Hepatocyte (in vitro differentiated cells): ENCODE results near the gene SNAPIN. TPM values are rescaled to one million over a fixed set of nuclear protein-coding genes. Genes with fewer than 3 reads are reported as not detected.
"Not testable (repeated sequence)": the region's sequence is repeated elsewhere in the genome, so short reads cannot be mapped to it uniquely, and the experiment has no call there.

ENCODE experiments used
- DNase-seq: peaks from one replicate; pipeline ENCODE4 v3.0.0-alpha.2; 2016; ENCODE audit warnings: low spot score
- H2AFZ ChIP-seq: fragments of 200-600 bp; sonication (generic); 2 replicates; pipeline ENCODE4 v1.6.0; 2016; ENCODE audit warnings: antibody characterized with exemption, mild to moderate bottlenecking
- H3K27ac ChIP-seq: fragments of 200-600 bp; sonication (generic); 2 replicates; pipeline ENCODE4 v1.5.1; 2016; ENCODE audit warnings: mild to moderate bottlenecking
- H3K27me3 ChIP-seq: fragments of 200-600 bp; sonication (generic); 2 replicates; pipeline ENCODE4 v1.6.1; 2016
- H3K36me3 ChIP-seq: fragments of 200-600 bp; sonication (generic); replicated peaks from 2 replicates; pipeline ENCODE4 v1.5.1; 2016; ENCODE audit warnings: low read depth; ENCODE audit not compliant: insufficient read depth
- H3K4me1 ChIP-seq: fragments of 200-600 bp; sonication (generic); 2 replicates; pipeline ENCODE4 v1.5.1; 2016; ENCODE audit warnings: mild to moderate bottlenecking, moderate library complexity; ENCODE audit not compliant: insufficient read depth
- H3K4me2 ChIP-seq: fragments of 200-600 bp; sonication (generic); 2 replicates; pipeline ENCODE4 v1.6.0; 2016
- H3K4me3 ChIP-seq: fragments of 200-600 bp; sonication (generic); 2 replicates; pipeline ENCODE4 v1.5.1; 2016; ENCODE audit warnings: mild to moderate bottlenecking
- H3K79me2 ChIP-seq: fragments of 200-600 bp; sonication (generic); 2 replicates; pipeline ENCODE4 v1.6.0; 2017; ENCODE audit warnings: mild to moderate bottlenecking
- H3K9me2 ChIP-seq: fragments of 200-600 bp; sonication (generic); replicated peaks from 2 replicates; pipeline ENCODE4 v1.6.0; 2017; ENCODE audit warnings: mild to moderate bottlenecking; ENCODE audit not compliant: insufficient read depth
- H3K9me3 ChIP-seq: fragments of 200-600 bp; sonication (generic); 2 replicates; pipeline ENCODE4 v1.5.1; 2016; ENCODE audit warnings: low read depth, mild to moderate bottlenecking
- H4K20me1 ChIP-seq: fragments of 200-600 bp; sonication (generic); 2 replicates; pipeline ENCODE4 v1.6.0; 2016; ENCODE audit warnings: mild to moderate bottlenecking; ENCODE audit not compliant: insufficient read depth, poor library complexity, severe bottlenecking
- CTCF ChIP-seq: fragments of 200-600 bp; sonication (generic); IDR thresholded peaks from 2 replicates; pipeline ENCODE4 v1.5.1; 2016; ENCODE audit warnings: antibody characterized with exemption, mild to moderate bottlenecking; ENCODE audit not compliant: poor library complexity
- EZH2 ChIP-seq: fragments of 200-600 bp; sonication (generic); IDR thresholded peaks from 2 replicates; pipeline ENCODE4 v1.6.1; 2016; ENCODE audit warnings: antibody characterized with exemption, mild to moderate bottlenecking, borderline replicate concordance
- EZH2phosphoT487 ChIP-seq: fragments of 200-600 bp; sonication (generic); IDR thresholded peaks from one replicate; pipeline ENCODE4 v1.6.1; 2018; ENCODE audit warnings: antibody characterized with exemption, mild to moderate bottlenecking, low read depth, moderate library complexity; ENCODE audit not compliant: unreplicated experiment, severe bottlenecking
- WGBS: methylation state at CpG from one replicate; pipeline ENCODE4 v1.1.6; 2016; ENCODE audit warnings: low lambda C conversion rate; ENCODE audit errors: missing lambda C conversion rate; 5-methylcytosine and 5-hydroxymethylcytosine counted together
- polyA plus RNA-seq: library from polyadenylated mRNA; unstranded; fragments of >200 nt; fragmentation: Nextera tagmentation; extraction: Ambion mirVana; gene quantifications from 2 replicates; pipeline ENCODE4 v1.2.1, GENCODE V29; 2016
- total RNA-seq: library from RNA; depleted of rRNA; stranded (reverse); fragments of >200 nt; gene quantifications from 2 replicates; pipeline ENCODE4 v1.2.3, GENCODE V29; 2014

Gene SNAPIN
- total and polyA plus RNA-seq, 2 experiments from 2014 or later = 41.4 to 63.2 TPM

- H3K27ac ChIP-seq = no peak overlapping the region
- no peaks in the 10 kb centered on the region for H4K20me1 ChIP-seq
- peaks cover 8% of the 10 kb centered on the region for H3K4me1 ChIP-seq
- H3K79me2 ChIP-seq = peaks cover 30% of the 10 kb centered on the region
- H3K27me3 ChIP-seq = no peaks in the 10 kb centered on the region
- H3K4me2 ChIP-seq = peak overlapping the region; percentile 88
- H3K9me3 ChIP-seq = no peaks in the 10 kb centered on the region
- no peak overlapping the region for H2AFZ ChIP-seq
- WGBS = 85% methylated on average over 6 of the region's 6 CpGs
- H3K36me3 ChIP-seq = no peaks in the 10 kb centered on the region
- peak overlapping the region; percentile 23 for H3K4me3 ChIP-seq
- DNase-seq = no peak
- H3K9me2 ChIP-seq = no peaks in the 10 kb centered on the region
- TF ChIP-seq CTCF (no peak), EZH2phosphoT487 (no peak), EZH2 (no peak)
Observed at GRCh38 chr1:153669606-153670005, 11.1 kb downstream of the SNAPIN start.

GRCh38 chr1:153670257-153670858 is 11.9 kb downstream of the SNAPIN start:
- H3K27me3 ChIP-seq = no peaks in the 10 kb centered on the region
- H3K79me2 ChIP-seq = peaks cover 30% of the 10 kb centered on the region
- H3K4me3 ChIP-seq = peak overlapping the region; percentile 23
- no peaks in the 10 kb centered on the region for H3K36me3 ChIP-seq
- no peaks in the 10 kb centered on the region for H3K9me3 ChIP-seq
- H3K27ac ChIP-seq = peak overlapping the region; percentile 75
- DNase-seq = no peak
- no peak overlapping the region for H2AFZ ChIP-seq
- H3K9me2 ChIP-seq = no peaks in the 10 kb centered on the region
- peaks cover 8% of the 10 kb centered on the region for H3K4me1 ChIP-seq
- no peaks in the 10 kb centered on the region for H4K20me1 ChIP-seq
- 3% methylated on average over 15 of the region's 22 CpGs for WGBS
- TF ChIP-seq EZH2phosphoT487 (no peak), EZH2 (no peak), CTCF (no peak)
- H3K4me2 ChIP-seq = peak overlapping the region; percentile 88

DNA sequence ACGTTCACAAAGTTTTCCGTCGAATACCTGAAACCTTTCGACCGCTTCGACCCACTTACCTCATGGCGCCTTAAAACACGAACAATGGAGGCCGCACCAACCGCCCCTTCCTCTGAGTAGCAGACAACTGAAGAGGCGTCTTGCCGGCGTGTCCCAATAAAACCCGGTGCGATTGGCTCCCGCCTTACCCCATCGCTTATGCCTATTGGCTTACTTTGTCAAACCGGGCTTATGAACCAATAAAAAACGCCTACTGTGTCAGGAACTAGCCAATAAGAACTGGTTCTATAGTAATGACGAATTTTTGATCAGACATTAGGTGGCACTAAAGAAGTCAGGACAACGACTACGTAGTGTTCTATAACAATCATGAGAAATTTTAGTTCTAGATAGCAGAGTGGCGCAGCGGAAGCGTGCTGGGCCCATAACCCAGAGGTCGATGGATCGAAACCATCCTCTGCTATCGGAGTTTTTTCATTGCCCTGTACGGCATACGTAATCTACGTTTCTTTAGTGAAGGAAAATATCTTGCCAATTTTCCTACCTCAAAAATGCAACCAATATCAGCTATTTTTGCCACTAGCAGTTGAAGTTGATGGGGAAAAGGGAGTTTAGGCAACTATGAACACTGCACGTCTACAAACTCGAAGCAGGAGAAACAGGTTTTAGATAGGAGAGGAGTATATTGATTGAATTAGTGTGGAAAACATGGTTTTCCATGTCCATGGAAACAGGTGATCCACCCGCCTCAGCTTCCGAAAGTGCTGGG is 12.5 kb downstream of the SNAPIN start, which contains the start of gene ILF2:
ILF2 (minus strand) TSS at position 135 of the 769 bp plus-strand sequence; CDS start at position 64, 71 bp downstream.
- Histone ChIP-seq H3K27ac (peak within 1 kb of the TSS; percentile 75), H3K9me3 (no peaks in the 10 kb centered on the region), H3K36me3 (no peaks in the 10 kb centered on the region), H2AFZ (peak within 1 kb of the TSS; percentile 65), H3K4me1 (peaks cover 8% of the 10 kb centered on the region), H3K79me2 (peaks cover 30% of the 10 kb centered on the region), H3K4me2 (peak within 1 kb of the TSS; percentile 88), H3K27me3 (no peaks in the 10 kb centered on the region), H3K9me2 (no peaks in the 10 kb centered on the region), H3K4me3 (peak within 1 kb of the TSS; percentile 27), H4K20me1 (no peaks in the 10 kb centered on the region)
- under 1% methylated on average over 35 of the region's 35 CpGs for WGBS
- TF ChIP-seq EZH2phosphoT487 = no peak
- no peak for TF ChIP-seq CTCF
- TF ChIP-seq EZH2 = no peak
- DNase-seq = peak; percentile 97

DNA sequence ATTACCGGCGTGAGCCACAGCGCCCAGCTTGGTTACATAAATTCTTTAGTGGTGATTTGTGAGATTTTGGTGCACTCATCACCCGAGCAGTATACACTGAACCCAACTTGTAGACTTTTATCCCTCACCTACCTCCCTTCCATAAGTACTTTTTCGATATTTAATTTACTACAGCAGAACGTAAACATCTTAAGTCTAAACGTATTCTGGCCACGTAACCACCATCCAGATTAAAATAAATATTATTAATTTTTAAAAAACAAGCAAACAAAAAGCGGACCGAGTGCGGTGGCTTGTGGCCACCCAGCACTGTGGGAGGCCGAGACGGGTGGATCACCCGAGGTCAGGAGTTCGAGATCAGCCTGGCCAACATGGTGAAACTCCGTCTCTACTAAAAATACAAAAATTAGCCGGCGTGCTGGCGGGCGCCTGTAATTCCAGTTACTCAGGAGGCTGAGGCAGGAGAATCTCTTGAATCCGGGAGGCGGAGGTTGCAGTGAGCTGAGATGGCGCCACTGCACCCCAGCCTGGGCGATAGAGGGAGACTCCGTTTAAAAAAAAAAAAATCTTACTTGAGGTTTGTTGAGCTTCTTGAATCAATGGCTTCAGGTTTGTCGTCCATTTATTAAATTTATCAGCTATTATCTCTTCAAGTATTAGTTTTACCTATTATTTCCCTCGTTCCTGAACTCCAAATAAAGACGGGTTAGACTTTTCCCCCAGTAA is 13.3 kb downstream of the SNAPIN start:
- Histone ChIP-seq H3K79me2 (peaks cover 30% of the 10 kb centered on the region), H3K4me2 (peak overlapping the region; percentile 71), H3K4me3 (peak overlapping the region; percentile 27), H3K27ac (peak overlapping the region; percentile 67), H2AFZ (peak overlapping the region; percentile 65)
- not testable (repeated sequence) for H3K9me3 ChIP-seq, H3K36me3 ChIP-seq, H3K27me3 ChIP-seq, H3K9me2 ChIP-seq, H3K4me1 ChIP-seq, DNase-seq, H4K20me1 ChIP-seq
- 9% methylated on average over 28 of the region's 28 CpGs for WGBS
